ENCODE measurements around the gene ITCH.

- TF ChIP-seq CTCF (IDR thresholded peaks at IDR 0.05): no peak
- no peak for TF ChIP-seq POLR2AphosphoS5 (IDR thresholded peaks at IDR 0.05)
- TF ChIP-seq EP300 (IDR thresholded peaks at IDR 0.05): no peak
Observed at GRCh38 chr20:34355427-34355826, 7.6 kb upstream of the ITCH start.
